A673 (cell line): ENCODE results near the gene HYI. TPM values are rescaled to one million over a fixed set of nuclear protein-coding genes. Genes with fewer than 3 reads are reported as not detected.

Experiments
- BruUV-seq: library from RNA; stranded (reverse); fragments of 400-500 nt; replicated peaks from 2 replicates; lab custom pipeline; 2021; lab: Mats Ljungman, UMichigan
- CTCF ChIA-PET: fragments of 300-600 bp; sonication (Branson Sonifier 250); formaldehyde crosslinking; loops from one replicate; lab custom pipeline; 2022; ENCODE audit warnings: antibody characterized with exemption; lab: Charles Lee
- POLR2A ChIA-PET: fragments of 300-600 bp; sonication (Branson Sonifier 250); formaldehyde crosslinking; loops from one replicate; lab custom pipeline; 2022; ENCODE audit warnings: antibody characterized with exemption; ENCODE audit not compliant: low non-redundant PET; lab: Charles Lee
- DNase-seq: peaks from one replicate; pipeline ENCODE4 v3.0.0-alpha.2; 2015; ENCODE audit warnings: low spot score
- H3K27ac ChIP-seq: fragments of 200-600 bp; sonication (generic); 2 replicates; pipeline ENCODE4 v1.5.1; 2016; ENCODE audit warnings: mixed run types, low read depth, mild to moderate bottlenecking, mixed read lengths, antibody characterized with exemption, low read length; ENCODE audit not compliant: poor library complexity, severe bottlenecking
- H3K27me3 ChIP-seq: fragments of 200-600 bp; sonication (generic); replicated peaks from 2 replicates; pipeline ENCODE4 v1.6.1; 2017; ENCODE audit warnings: mixed run types, low read depth, mild to moderate bottlenecking, mixed read lengths, antibody characterized with exemption, low read length; ENCODE audit not compliant: insufficient read depth, poor library complexity
- H3K36me3 ChIP-seq: fragments of 200-600 bp; sonication (generic); 2 replicates; pipeline ENCODE4 v1.6.1; 2016; ENCODE audit warnings: mixed run types, mild to moderate bottlenecking, mixed read lengths, antibody characterized with exemption, low read length; ENCODE audit not compliant: insufficient read depth, poor library complexity, severe bottlenecking
- H3K4me1 ChIP-seq: fragments of 200-600 bp; sonication (generic); 2 replicates; pipeline ENCODE4 v1.6.1; 2017; ENCODE audit warnings: mixed run types, mild to moderate bottlenecking, mixed read lengths, antibody characterized with exemption, low read length; ENCODE audit not compliant: insufficient read depth, poor library complexity, severe bottlenecking
- H3K4me3 ChIP-seq: fragments of 200-600 bp; sonication (generic); 2 replicates; pipeline ENCODE4 v1.5.1; 2016; ENCODE audit warnings: low read depth, mixed run types, mild to moderate bottlenecking, mixed read lengths, low read length; ENCODE audit not compliant: poor library complexity, severe bottlenecking
- H3K9me3 ChIP-seq: fragments of 200-600 bp; sonication (generic); 2 replicates; pipeline ENCODE4 v1.6.1; 2016; ENCODE audit warnings: mixed run types, low read depth, mild to moderate bottlenecking, mixed read lengths, antibody characterized with exemption, low read length; ENCODE audit not compliant: poor library complexity, severe bottlenecking
- EZH2 ChIP-seq: fragments of 200-600 bp; sonication (generic); IDR thresholded peaks from 2 replicates; pipeline ENCODE4 v1.6.1; 2017; ENCODE audit warnings: borderline replicate concordance, low read depth, mild to moderate bottlenecking, mixed read lengths, antibody characterized with exemption, low read length; ENCODE audit not compliant: poor library complexity, severe bottlenecking
- intact Hi-C: fragments of 100-400 bp; cut with micrococcal nuclease; formaldehyde crosslinking; loops from one replicate; pipeline ENCODE4 v1.10.0; 2022; ENCODE audit not compliant: unreplicated experiment
- total RNA-seq: library from RNA; stranded (reverse); gene quantifications from 2 replicates; pipeline ENCODE4 v1.2.3, GENCODE V29; 2021
- TF ChIP-seq, protein P1 (sequence below): fragments of 300-800, 200-600 bp; sonication (generic); conservative IDR thresholded peaks from 2 replicates; pipeline ENCODE4 v1.5.1; 2017; ENCODE audit warnings: low read depth, mild to moderate bottlenecking, antibody characterized with exemption, low read length, moderate library complexity, mixed read lengths

HYI gene
- total RNA-seq, 1 experiment from 2014 or later = 14.8 TPM

DNA sequence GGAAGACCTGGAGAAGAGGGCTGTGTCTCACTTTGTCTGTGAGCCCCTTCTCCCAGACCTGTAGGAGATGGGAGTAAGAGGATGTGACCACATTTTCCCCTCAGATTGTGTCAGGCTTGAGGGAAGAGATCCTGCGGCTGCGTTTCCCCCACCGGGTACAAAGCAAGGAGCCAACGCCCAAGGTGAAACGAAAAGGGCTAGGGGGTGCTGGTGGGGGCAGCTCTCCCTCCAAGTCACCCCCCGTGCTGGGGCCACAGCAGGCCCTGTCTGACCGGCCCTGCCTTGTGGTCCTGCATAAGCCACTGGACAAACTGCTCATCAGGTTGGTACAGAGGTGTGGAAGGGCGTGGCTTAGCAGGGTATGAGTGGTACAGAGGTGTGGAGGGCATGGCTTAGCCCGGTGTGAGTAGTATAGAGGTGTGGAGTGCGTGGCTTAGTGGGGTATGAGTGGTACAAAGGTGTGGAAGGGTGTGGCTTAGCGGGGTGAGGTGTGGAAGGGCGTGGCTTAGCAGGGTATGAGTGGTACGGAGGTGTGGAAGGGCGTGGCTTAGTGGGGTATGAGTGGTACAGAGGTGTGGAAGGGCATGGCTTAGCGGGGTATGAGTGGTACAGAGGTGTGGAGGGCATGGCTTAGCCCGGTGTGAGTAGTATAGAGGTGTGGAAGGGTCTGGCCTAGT is 30.6 kb downstream of the HYI start:
- BruUV-seq = no TSS peak
- POLR2A ChIA-PET = no interaction called here
- Histone ChIP-seq H3K4me3 (no peak overlapping the region), H3K4me1 (no peaks in the 10 kb centered on the region), H3K27me3 (no peaks in the 10 kb centered on the region), H3K36me3 (peaks cover 35% of the 10 kb centered on the region), H3K27ac (no peak overlapping the region), H3K9me3 (no peaks in the 10 kb centered on the region)
- CTCF ChIA-PET = no interaction called here
- TF ChIP-seq, protein P1, sequence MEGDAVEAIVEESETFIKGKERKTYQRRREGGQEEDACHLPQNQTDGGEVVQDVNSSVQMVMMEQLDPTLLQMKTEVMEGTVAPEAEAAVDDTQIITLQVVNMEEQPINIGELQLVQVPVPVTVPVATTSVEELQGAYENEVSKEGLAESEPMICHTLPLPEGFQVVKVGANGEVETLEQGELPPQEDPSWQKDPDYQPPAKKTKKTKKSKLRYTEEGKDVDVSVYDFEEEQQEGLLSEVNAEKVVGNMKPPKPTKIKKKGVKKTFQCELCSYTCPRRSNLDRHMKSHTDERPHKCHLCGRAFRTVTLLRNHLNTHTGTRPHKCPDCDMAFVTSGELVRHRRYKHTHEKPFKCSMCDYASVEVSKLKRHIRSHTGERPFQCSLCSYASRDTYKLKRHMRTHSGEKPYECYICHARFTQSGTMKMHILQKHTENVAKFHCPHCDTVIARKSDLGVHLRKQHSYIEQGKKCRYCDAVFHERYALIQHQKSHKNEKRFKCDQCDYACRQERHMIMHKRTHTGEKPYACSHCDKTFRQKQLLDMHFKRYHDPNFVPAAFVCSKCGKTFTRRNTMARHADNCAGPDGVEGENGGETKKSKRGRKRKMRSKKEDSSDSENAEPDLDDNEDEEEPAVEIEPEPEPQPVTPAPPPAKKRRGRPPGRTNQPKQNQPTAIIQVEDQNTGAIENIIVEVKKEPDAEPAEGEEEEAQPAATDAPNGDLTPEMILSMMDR = no peak
- no peak for TF ChIP-seq EZH2
- intact Hi-C loops = no loop called here
- DNase-seq = no peak

DNA sequence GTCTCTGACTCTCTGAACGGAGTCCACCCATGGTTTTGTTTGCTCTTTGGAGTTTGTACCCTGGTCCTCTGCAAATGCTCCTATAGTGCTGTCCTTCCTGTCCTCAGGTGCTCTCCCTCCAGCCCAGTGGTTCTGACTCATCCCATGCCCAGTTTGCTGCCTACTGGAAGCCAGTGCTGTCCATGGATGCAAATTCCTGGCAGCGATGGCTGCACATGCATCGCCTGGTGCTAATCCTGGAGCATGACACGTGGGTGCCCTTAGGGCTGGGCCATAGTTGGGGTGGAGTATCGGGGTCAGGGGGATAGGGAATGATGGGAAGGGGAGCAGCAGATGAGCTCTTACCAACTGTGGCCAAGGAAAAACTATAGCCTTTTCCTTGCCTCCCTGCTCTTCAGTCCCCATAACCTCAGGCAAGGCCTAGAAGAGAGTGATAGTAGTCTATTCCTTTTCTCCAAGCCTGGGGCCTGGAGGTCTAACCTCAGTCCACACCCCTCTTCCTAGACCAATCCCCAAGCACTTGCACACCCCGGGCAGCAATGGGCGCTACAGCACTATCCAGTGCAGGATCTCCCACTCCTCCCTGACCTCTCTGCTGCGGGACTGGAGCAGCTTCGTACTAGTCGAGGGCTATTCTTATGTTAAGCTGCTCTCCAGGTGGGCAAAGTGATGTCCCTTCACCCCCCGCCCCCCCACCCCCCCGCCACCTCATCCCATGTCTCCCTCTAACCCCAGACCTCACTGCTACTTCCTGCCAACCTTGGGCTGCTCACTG is 31.6 kb downstream of the HYI start:
- Histone ChIP-seq H3K27me3 (no peaks in the 10 kb centered on the region), H3K27ac (no peak overlapping the region), H3K4me1 (no peaks in the 10 kb centered on the region), H3K4me3 (no peak overlapping the region), H3K9me3 (no peaks in the 10 kb centered on the region), H3K36me3 (peaks cover 31% of the 10 kb centered on the region)
- no peak for DNase-seq
- no peak for TF ChIP-seq EZH2
- TF ChIP-seq, protein P1 = no peak
- ChIA-PET POLR2A (no interaction called here), CTCF (no interaction called here)
- BruUV-seq = no TSS peak
- intact Hi-C loops = no loop called here

DNA sequence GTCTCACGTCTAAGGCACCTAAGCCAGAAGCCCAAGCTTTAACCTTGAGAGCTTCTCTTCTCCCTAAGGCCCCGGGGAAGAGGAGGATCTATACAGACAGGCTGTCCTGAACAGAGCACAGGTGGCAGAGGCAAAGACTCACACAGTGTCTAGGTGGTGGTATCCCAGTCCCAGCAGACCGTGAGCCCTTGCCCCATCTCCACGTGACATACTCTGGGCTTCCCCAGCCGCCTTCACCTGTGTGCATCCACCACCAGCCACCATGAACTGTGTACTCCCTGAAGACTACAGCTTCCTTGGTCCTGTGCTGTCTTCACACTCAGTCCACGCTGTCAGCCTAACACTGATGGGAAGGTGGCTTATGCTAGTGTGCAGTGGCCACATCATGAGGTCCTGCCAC is 32.3 kb downstream of the HYI start:
- H3K36me3 ChIP-seq = peaks cover 25% of the 10 kb centered on the region
- intact Hi-C loops = no loop called here
- DNase-seq = no peak
- CTCF ChIA-PET = no interaction called here
- POLR2A ChIA-PET = no interaction called here
- no peaks in the 10 kb centered on the region for H3K27me3 ChIP-seq
- no peak overlapping the region for H3K4me3 ChIP-seq
- no peaks in the 10 kb centered on the region for H3K9me3 ChIP-seq
- TF ChIP-seq EZH2 = no peak
- TF ChIP-seq, protein P1 = no peak
- BruUV-seq = no TSS peak
- H3K4me1 ChIP-seq = no peaks in the 10 kb centered on the region
- no peak overlapping the region for H3K27ac ChIP-seq
